Neural crest cell (in vitro differentiated cells): ENCODE results near the gene QRSL1. TPM values are rescaled to one million over a fixed set of nuclear protein-coding genes. Genes with fewer than 3 reads are reported as not detected.

ENCODE experiments used
- DNase-seq: peaks from one replicate; pipeline ENCODE4 v3.0.0; 2021; ENCODE audit warnings: low read depth, mixed read lengths, low spot score
- H3K27ac Mint-ChIP-seq: one replicate; pipeline ENCODE4 v1.8.0; 2021; ENCODE audit warnings: mild to moderate bottlenecking, mixed read lengths; ENCODE audit not compliant: unreplicated experiment
- H3K27me3 Mint-ChIP-seq: 2 replicates; pipeline ENCODE4 v1.8.0; 2021; ENCODE audit warnings: low read depth, mild to moderate bottlenecking, mixed read lengths
- H3K36me3 Mint-ChIP-seq: 2 replicates; pipeline ENCODE4 v1.8.0; 2021; ENCODE audit warnings: low read depth, mild to moderate bottlenecking, mixed read lengths
- H3K4me1 Mint-ChIP-seq: 2 replicates; pipeline ENCODE4 v1.8.0; 2021; ENCODE audit warnings: mixed read lengths
- H3K4me3 Mint-ChIP-seq: one replicate; pipeline ENCODE4 v1.8.0; 2021; ENCODE audit warnings: mild to moderate bottlenecking, mixed read lengths
- H3K9me3 Mint-ChIP-seq: 2 replicates; pipeline ENCODE4 v1.8.0; 2021; ENCODE audit warnings: mixed read lengths
- CTCF ChIP-seq: fragments of 200-600 bp; sonication (generic); conservative IDR thresholded peaks from 2 replicates; pipeline ENCODE4 v1.5.0; 2021; ENCODE audit warnings: antibody characterized with exemption, mild to moderate bottlenecking
- total RNA-seq: library from RNA; stranded (reverse); gene quantifications from 2 replicates; pipeline ENCODE4 v1.2.1, GENCODE V29; 2021

QRSL1 gene
- total RNA-seq, 1 donor from 2014 or later = 18.4 TPM

GRCh38 chr6:106642476-106642875 is 13.1 kb downstream of the QRSL1 start:
- Mint-ChIP-seq H3K9me3 (no peaks in the 10 kb centered on the region), H3K36me3 (peaks cover 17% of the 10 kb centered on the region), H3K27ac (no peak overlapping the region)

GRCh38 chr6:106643061-106643460 is 13.7 kb downstream of the QRSL1 start:
- Mint-ChIP-seq H3K9me3 (no peaks in the 10 kb centered on the region), H3K27ac (no peak overlapping the region), H3K36me3 (peaks cover 17% of the 10 kb centered on the region), H3K27me3 (no peaks in the 10 kb centered on the region), H3K4me1 (peaks cover 5% of the 10 kb centered on the region), H3K4me3 (no peak overlapping the region)
- DNase-seq = no peak
- TF ChIP-seq CTCF = no peak

More at GRCh38 chr6:106642476-106642875, 13.1 kb downstream of the QRSL1 start:
- peaks cover 5% of the 10 kb centered on the region for H3K4me1 Mint-ChIP-seq
- no peak for TF ChIP-seq CTCF
- no peaks in the 10 kb centered on the region for H3K27me3 Mint-ChIP-seq
- DNase-seq = no peak
- H3K4me3 Mint-ChIP-seq = no peak overlapping the region

- Mint-ChIP-seq H3K27ac (no peak overlapping the region), H3K27me3 (no peaks in the 10 kb centered on the region), H3K9me3 (no peaks in the 10 kb centered on the region), H3K4me1 (no peaks in the 10 kb centered on the region), H3K36me3 (peaks cover 21% of the 10 kb centered on the region), H3K4me3 (no peak overlapping the region)
- no peak for TF ChIP-seq CTCF
- no peak for DNase-seq
Measured at GRCh38 chr6:106648651-106649308, 19.4 kb downstream of the QRSL1 start.

- Mint-ChIP-seq H3K27me3 (no peaks in the 10 kb centered on the region), H3K4me1 (peaks cover 7% of the 10 kb centered on the region), H3K9me3 (peaks cover 14% of the 10 kb centered on the region), H3K4me3 (no peak overlapping the region), H3K27ac (no peak overlapping the region), H3K36me3 (peaks cover 67% of the 10 kb centered on the region)
- no peak for DNase-seq
- no peak for TF ChIP-seq CTCF
Measured at GRCh38 chr6:106658469-106658868, 29.1 kb downstream of the QRSL1 start.

GRCh38 chr6:106659859-106660258 is 30.5 kb downstream of the QRSL1 start:
- Mint-ChIP-seq H3K27ac (no peak overlapping the region), H3K27me3 (no peaks in the 10 kb centered on the region), H3K36me3 (peaks cover 63% of the 10 kb centered on the region), H3K4me3 (no peak overlapping the region), H3K9me3 (peaks cover 14% of the 10 kb centered on the region), H3K4me1 (peaks cover 7% of the 10 kb centered on the region)
- no peak for DNase-seq
- no peak for TF ChIP-seq CTCF
